OCI-LY3 (cell line): ENCODE data around the gene VEGFC.

ENCODE experiments used
- CTCF ChIP-seq: fragments of 200-600, 300-600 bp; sonication (generic); IDR thresholded peaks from 2 replicates; pipeline ENCODE4 v1.5.1; 2014; ENCODE audit warnings: antibody characterized with exemption, low read length, low read depth
- EZH2phosphoT487 ChIP-seq: fragments of 200-600 bp; shearing (Covaris generic); IDR thresholded peaks from 2 replicates; pipeline ENCODE4 v1.6.1; 2018; ENCODE audit warnings: antibody characterized with exemption, mixed run types, low read depth

GRCh38 chr4:176810481-176811249 is 17.9 kb upstream of the VEGFC start:
- TF ChIP-seq CTCF (no peak), EZH2phosphoT487 (no peak)
